Measurements from ENCODE around the gene CAMK2A.

GRCh38 chr5:150214289-150214688, 75.3 kb downstream of the CAMK2A start:
- TF ChIP-seq REST (IDR thresholded peaks at IDR 0.05; ENCODE audit: insufficient read depth in 1 of 2, low read depth in 2 of 2, low read length in 2 of 2) (no peak), SIN3A (IDR thresholded peaks at IDR 0.05; ENCODE audit: borderline replicate concordance, insufficient read depth, low read length) (no peak), FOXP2 (optimal IDR thresholded peaks at IDR 0.05; ENCODE audit: borderline replicate concordance, extremely low read depth, extremely low read length, insufficient read depth) (no peak)

All from PFSK-1 (cell line).